ENCODE results near the gene SLC17A6.

Gene SLC17A6

DNA sequence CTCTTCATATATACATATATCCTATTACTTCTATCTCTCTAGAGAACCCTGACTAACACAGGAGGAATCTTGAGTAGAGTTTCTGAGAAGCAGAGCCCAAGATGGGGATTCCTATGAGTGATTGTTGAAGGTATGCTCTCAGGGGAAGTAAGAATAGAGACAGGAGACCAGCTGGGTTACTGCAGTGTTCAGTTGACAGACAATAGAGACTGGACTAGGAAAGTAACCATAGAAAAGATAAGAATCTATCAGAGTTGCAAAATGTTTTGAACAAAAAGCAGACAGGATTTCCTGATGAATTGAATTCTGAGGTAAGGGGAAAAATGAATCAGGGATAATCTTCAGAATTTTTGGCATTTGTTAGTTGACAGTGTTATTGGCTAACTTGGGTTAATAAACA lies 54.4 kb downstream of the SLC17A6 start:
- no peak overlapping the region for H3K4me2 ChIP-seq (ENCODE audit: low read depth, low read length, poor library complexity, severe bottlenecking)
- no peaks in the 10 kb centered on the region for H3K36me3 ChIP-seq (ENCODE audit: low read length)
- H3K27ac ChIP-seq (ENCODE audit: low read depth, low read length), result no peak overlapping the region
- H3K79me2 ChIP-seq (ENCODE audit: insufficient read depth, low read length), result no peaks in the 10 kb centered on the region
- H4K20me1 ChIP-seq (ENCODE audit: low read depth, low read length), result no peaks in the 10 kb centered on the region
- no peaks in the 10 kb centered on the region for H3K9me2 ChIP-seq (replicated peaks; ENCODE audit: insufficient read depth, low read length)
- H3K27me3 ChIP-seq (ENCODE audit: low read length), result no peaks in the 10 kb centered on the region
- H3F3A ChIP-seq (ENCODE audit: insufficient read depth), result no peaks in the 10 kb centered on the region
- no peak overlapping the region for H3K4me3 ChIP-seq (ENCODE audit: insufficient read depth, low read length, poor library complexity, severe bottlenecking)
- no peak overlapping the region for H3K9ac ChIP-seq (ENCODE audit: low read length)
- TF ChIP-seq, protein P1, sequence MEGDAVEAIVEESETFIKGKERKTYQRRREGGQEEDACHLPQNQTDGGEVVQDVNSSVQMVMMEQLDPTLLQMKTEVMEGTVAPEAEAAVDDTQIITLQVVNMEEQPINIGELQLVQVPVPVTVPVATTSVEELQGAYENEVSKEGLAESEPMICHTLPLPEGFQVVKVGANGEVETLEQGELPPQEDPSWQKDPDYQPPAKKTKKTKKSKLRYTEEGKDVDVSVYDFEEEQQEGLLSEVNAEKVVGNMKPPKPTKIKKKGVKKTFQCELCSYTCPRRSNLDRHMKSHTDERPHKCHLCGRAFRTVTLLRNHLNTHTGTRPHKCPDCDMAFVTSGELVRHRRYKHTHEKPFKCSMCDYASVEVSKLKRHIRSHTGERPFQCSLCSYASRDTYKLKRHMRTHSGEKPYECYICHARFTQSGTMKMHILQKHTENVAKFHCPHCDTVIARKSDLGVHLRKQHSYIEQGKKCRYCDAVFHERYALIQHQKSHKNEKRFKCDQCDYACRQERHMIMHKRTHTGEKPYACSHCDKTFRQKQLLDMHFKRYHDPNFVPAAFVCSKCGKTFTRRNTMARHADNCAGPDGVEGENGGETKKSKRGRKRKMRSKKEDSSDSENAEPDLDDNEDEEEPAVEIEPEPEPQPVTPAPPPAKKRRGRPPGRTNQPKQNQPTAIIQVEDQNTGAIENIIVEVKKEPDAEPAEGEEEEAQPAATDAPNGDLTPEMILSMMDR (IDR thresholded peaks at IDR 0.05; ENCODE audit: insufficient read depth, low read length, poor library complexity, severe bottlenecking), result no peak
- no peak for TF ChIP-seq EZH2phosphoT487 (conservative IDR thresholded peaks at IDR 0.05; ENCODE audit: low read length)
- no peaks in the 10 kb centered on the region for H3K9me3 ChIP-seq (ENCODE audit: insufficient read depth, low read length)
- H2AFZ ChIP-seq (ENCODE audit: low read depth, low read length, severe bottlenecking), result no peak overlapping the region

DNA sequence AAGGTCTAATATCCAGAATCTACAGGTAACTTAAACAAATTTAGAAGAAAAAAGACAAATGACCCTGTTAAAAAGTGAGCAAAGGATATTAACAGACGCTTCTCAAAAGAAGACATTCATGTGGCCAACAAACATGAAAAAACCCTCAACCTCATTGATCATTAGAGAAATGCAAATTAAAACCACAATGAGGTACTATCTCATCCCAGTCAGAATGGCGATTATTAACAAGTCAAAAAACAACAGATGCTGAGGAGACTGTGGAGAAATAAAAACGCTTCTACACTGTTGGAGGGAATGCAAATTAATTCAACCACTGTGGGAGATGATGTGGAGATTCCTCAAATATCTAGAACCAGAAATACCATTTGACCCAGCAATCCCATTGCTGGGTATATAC lies 67.2 kb downstream of the SLC17A6 start:
- no peaks in the 10 kb centered on the region for H3K79me2 ChIP-seq (ENCODE audit: insufficient read depth, low read length)
- H3K27ac ChIP-seq (ENCODE audit: low read depth, low read length), result no peak overlapping the region
- no peak overlapping the region for H3K4me2 ChIP-seq (ENCODE audit: low read depth, low read length, poor library complexity, severe bottlenecking)
- no peak overlapping the region for H2AFZ ChIP-seq (ENCODE audit: low read depth, low read length, severe bottlenecking)
- TF ChIP-seq EZH2phosphoT487 (conservative IDR thresholded peaks at IDR 0.05; ENCODE audit: low read length), result no peak
- TF ChIP-seq, protein P1 (IDR thresholded peaks at IDR 0.05; ENCODE audit: insufficient read depth, low read length, poor library complexity, severe bottlenecking), result no peak
- no peaks in the 10 kb centered on the region for H3K9me3 ChIP-seq (ENCODE audit: insufficient read depth, low read length)
- H3K36me3 ChIP-seq (ENCODE audit: low read length), result no peaks in the 10 kb centered on the region
- H3F3A ChIP-seq (ENCODE audit: insufficient read depth), result no peaks in the 10 kb centered on the region
- H4K20me1 ChIP-seq (ENCODE audit: low read depth, low read length), result no peaks in the 10 kb centered on the region
- H3K4me3 ChIP-seq (ENCODE audit: insufficient read depth, low read length, poor library complexity, severe bottlenecking), result no peak overlapping the region
- no peak overlapping the region for H3K9ac ChIP-seq (ENCODE audit: low read length)
- no peaks in the 10 kb centered on the region for H3K9me2 ChIP-seq (replicated peaks; ENCODE audit: insufficient read depth, low read length)
- H3K27me3 ChIP-seq (ENCODE audit: low read length), result no peaks in the 10 kb centered on the region

DNA sequence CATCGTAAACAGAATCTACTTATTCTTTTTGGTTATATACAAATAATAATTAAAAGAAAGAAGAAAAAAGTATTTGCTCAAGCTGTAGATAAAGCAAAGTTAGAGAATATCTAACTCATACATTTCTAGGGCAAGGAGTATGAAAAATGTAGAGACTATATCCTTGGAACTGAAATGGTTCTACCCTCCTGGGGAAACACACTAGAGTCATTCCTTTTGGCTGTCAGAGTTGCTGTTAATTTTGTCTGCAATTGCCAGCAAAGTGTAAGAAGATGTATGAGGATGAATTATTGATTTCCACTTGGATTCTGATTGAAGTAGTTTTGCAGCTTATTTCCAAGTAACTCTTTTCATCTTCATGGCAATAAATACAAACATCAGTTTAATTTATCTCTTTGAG lies 69.1 kb downstream of the SLC17A6 start:
- H3K9me3 ChIP-seq (ENCODE audit: insufficient read depth, low read length), result no peaks in the 10 kb centered on the region
- no peaks in the 10 kb centered on the region for H3K36me3 ChIP-seq (ENCODE audit: low read length)
- H3K27me3 ChIP-seq (ENCODE audit: low read length), result no peaks in the 10 kb centered on the region
- H3K9ac ChIP-seq (ENCODE audit: low read length), result no peak overlapping the region
- H4K20me1 ChIP-seq (ENCODE audit: low read depth, low read length), result no peaks in the 10 kb centered on the region
- TF ChIP-seq, protein P1 (IDR thresholded peaks at IDR 0.05; ENCODE audit: insufficient read depth, low read length, poor library complexity, severe bottlenecking), result no peak
- no peak for TF ChIP-seq EZH2phosphoT487 (conservative IDR thresholded peaks at IDR 0.05; ENCODE audit: low read length)
- no peak overlapping the region for H2AFZ ChIP-seq (ENCODE audit: low read depth, low read length, severe bottlenecking)
- H3K79me2 ChIP-seq (ENCODE audit: insufficient read depth, low read length), result no peaks in the 10 kb centered on the region
- no peaks in the 10 kb centered on the region for H3K9me2 ChIP-seq (replicated peaks; ENCODE audit: insufficient read depth, low read length)
- no peaks in the 10 kb centered on the region for H3F3A ChIP-seq (ENCODE audit: insufficient read depth)
- no peak overlapping the region for H3K27ac ChIP-seq (ENCODE audit: low read depth, low read length)
- no peak overlapping the region for H3K4me2 ChIP-seq (ENCODE audit: low read depth, low read length, poor library complexity, severe bottlenecking)
- no peak overlapping the region for H3K4me3 ChIP-seq (ENCODE audit: insufficient read depth, low read length, poor library complexity, severe bottlenecking)
